OCI-LY1 (cell line): Measurements from ENCODE around the gene HPS5.

Source experiments
- EZH2 ChIP-seq: fragments of 200-600 bp; sonication (generic), shearing (Covaris generic); IDR thresholded peaks from 2 replicates; pipeline ENCODE4 v1.8.0; 2017; ENCODE audit warnings: borderline replicate concordance, mixed run types, mild to moderate bottlenecking, antibody characterized with exemption, low read length, moderate library complexity, mixed read lengths
- TF ChIP-seq, protein P1 (sequence below): fragments of 200-600 bp; sonication (generic), shearing (Covaris generic); IDR thresholded peaks from 2 replicates; pipeline ENCODE4 v1.5.1; 2017; ENCODE audit warnings: mild to moderate bottlenecking, antibody characterized with exemption, low read length, moderate library complexity, mixed read lengths

GRCh38 chr11:18285841-18286240 lies 36.1 kb downstream of the HPS5 start:
- TF ChIP-seq, protein P1, sequence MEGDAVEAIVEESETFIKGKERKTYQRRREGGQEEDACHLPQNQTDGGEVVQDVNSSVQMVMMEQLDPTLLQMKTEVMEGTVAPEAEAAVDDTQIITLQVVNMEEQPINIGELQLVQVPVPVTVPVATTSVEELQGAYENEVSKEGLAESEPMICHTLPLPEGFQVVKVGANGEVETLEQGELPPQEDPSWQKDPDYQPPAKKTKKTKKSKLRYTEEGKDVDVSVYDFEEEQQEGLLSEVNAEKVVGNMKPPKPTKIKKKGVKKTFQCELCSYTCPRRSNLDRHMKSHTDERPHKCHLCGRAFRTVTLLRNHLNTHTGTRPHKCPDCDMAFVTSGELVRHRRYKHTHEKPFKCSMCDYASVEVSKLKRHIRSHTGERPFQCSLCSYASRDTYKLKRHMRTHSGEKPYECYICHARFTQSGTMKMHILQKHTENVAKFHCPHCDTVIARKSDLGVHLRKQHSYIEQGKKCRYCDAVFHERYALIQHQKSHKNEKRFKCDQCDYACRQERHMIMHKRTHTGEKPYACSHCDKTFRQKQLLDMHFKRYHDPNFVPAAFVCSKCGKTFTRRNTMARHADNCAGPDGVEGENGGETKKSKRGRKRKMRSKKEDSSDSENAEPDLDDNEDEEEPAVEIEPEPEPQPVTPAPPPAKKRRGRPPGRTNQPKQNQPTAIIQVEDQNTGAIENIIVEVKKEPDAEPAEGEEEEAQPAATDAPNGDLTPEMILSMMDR, result no peak
- TF ChIP-seq EZH2, result no peak
